ENCODE measurements around the gene OBI1.

The OBI1 gene

DNA sequence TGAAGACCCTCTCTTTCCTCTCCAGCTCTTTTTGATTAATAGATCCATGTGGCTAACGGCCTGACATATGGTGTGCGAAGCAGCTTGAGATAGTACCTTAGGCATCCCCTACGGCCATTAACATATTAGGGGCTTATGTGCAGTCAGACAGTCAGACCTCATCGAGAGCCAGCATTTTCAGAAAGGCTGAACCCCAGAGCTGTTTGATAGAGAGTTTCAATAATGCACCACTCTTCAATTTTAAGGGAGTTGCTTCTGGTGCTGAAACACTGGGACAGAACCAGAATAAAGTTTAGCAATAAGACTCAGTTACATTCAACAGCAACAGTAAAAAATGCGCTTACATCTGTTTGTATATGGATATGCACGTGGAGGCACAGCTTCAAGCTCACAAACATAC is 66.4 kb downstream of the OBI1 start:
- DNase-seq (ENCODE audit: low read depth) = no peak
- H3K4me3 ChIP-seq (ENCODE audit: control insufficient read depth, low read depth, low read length) = no peak overlapping the region
- TF ChIP-seq, protein P1, sequence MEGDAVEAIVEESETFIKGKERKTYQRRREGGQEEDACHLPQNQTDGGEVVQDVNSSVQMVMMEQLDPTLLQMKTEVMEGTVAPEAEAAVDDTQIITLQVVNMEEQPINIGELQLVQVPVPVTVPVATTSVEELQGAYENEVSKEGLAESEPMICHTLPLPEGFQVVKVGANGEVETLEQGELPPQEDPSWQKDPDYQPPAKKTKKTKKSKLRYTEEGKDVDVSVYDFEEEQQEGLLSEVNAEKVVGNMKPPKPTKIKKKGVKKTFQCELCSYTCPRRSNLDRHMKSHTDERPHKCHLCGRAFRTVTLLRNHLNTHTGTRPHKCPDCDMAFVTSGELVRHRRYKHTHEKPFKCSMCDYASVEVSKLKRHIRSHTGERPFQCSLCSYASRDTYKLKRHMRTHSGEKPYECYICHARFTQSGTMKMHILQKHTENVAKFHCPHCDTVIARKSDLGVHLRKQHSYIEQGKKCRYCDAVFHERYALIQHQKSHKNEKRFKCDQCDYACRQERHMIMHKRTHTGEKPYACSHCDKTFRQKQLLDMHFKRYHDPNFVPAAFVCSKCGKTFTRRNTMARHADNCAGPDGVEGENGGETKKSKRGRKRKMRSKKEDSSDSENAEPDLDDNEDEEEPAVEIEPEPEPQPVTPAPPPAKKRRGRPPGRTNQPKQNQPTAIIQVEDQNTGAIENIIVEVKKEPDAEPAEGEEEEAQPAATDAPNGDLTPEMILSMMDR (conservative IDR thresholded peaks at IDR 0.05; ENCODE audit: control insufficient read depth, insufficient read depth, low read depth, low read length) = no peak

DNA sequence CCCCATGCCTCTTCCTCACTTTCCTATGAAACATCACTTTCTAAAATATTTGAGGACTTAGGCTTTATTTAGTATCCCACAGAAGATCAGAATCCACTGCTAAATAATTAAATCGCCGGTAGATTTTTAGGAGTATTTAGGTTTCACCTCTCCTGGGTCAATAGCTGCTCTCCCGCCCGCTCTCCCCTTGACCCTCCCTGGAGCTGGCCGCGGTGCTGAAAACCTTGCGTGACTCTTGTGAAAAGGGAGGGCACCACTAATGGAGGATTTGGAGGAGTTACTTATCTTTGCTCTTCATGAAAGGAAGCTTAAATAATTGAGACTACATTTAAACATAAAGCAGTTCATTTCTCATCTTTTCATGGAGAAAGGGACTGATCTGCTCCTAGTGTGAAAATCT is 69.7 kb downstream of the OBI1 start:
- TF ChIP-seq, protein P1 (conservative IDR thresholded peaks at IDR 0.05; ENCODE audit: control insufficient read depth, insufficient read depth, low read depth, low read length) = no peak
- H3K4me3 ChIP-seq (ENCODE audit: control insufficient read depth, low read depth, low read length) = no peak overlapping the region
- DNase-seq (ENCODE audit: low read depth) = peak; percentile 28

DNA sequence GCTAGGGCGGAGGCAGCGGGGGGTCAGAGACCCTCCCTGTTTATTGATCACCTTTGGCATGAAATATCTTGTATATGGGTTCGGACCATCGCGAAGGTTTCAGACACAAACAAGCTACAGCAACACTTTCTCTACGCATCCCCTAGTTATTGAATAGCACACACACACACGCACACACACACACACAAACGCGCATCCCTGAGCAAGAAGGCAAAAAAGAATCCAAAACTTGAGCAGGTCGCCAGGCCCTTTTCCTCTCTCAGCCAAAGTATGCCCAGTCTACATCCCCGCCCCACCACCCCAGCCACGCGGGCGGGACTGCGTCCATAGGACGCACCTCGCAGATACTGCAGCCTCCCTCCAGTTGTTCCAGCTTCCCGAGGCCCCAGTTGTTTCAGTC is 71.6 kb downstream of the OBI1 start:
- DNase-seq (ENCODE audit: low read depth) = no peak
- TF ChIP-seq, protein P1 (conservative IDR thresholded peaks at IDR 0.05; ENCODE audit: control insufficient read depth, insufficient read depth, low read depth, low read length) = no peak
- H3K4me3 ChIP-seq (ENCODE audit: control insufficient read depth, low read depth, low read length) = no peak overlapping the region

DNA sequence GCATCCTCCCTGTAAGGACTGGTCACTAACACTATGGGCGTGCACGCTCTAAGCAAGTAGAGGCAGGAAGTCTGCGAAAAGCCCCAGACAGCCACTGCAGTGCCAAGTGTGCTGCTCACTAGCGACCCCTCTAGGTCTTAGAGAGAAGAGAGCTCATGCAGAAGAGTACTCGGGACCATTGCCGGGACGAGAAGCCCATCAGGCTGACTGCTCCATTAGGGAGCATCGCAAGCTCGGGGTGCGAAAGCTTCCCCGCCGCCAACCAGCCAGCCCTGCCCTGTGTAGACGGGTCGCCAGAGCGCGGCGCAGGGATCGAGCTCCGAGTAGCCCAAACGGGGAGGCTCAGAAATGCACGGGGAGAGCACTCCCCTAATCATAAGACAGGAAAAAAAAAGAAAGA is 72.2 kb downstream of the OBI1 start:
- H3K4me3 ChIP-seq (ENCODE audit: control insufficient read depth, low read depth, low read length) = no peak overlapping the region

DNA sequence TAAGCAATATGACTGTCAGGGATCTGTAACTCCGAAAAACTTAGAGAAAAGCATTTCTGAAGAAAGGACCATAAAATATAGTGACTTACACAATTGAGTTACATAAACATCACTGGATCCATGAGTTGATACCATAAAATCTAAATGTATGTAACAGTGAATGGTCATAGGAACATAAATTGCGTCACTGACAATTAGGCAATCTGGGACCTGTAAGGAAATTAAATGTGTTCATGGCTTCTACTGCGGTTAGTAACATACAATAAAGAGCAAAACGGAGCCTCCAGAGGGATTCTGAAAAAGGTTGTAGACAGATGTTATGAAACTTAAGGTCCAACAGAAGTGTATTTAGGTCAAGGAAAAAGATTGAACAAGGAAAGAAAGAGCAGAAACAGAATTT is 82.7 kb downstream of the OBI1 start:
- no peak overlapping the region for H3K4me3 ChIP-seq (ENCODE audit: control insufficient read depth, low read depth, low read length)
- TF ChIP-seq, protein P1 (conservative IDR thresholded peaks at IDR 0.05; ENCODE audit: control insufficient read depth, insufficient read depth, low read depth, low read length) = no peak
- DNase-seq (ENCODE audit: low read depth) = no peak

More for the DNA sequence above, 72.2 kb downstream of the OBI1 start:
- TF ChIP-seq, protein P1 (conservative IDR thresholded peaks at IDR 0.05; ENCODE audit: control insufficient read depth, insufficient read depth, low read depth, low read length) = peak; percentile 22
- no peak for DNase-seq (ENCODE audit: low read depth)

DNA sequence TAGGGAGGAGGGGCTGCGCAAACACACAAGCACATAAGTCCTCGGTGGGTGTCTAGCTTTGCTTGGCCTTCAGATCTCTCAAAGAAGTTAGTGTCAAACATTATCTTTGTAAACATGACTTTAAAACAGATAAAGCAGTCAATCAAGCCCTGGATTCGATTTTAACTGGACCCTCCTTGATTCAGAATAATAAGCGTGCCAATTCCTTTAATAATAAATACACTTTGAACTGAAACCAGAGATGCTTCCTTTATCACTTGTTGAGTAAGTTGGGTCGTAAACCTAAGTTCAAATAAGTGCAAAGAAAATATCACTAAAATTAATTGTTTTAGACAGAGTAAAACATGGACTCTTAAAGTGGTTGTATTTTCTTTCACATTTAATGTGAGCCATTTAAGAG is 86.5 kb downstream of the OBI1 start:
- H3K4me3 ChIP-seq (ENCODE audit: control insufficient read depth, low read depth, low read length) = no peak overlapping the region

More for the DNA sequence above, 86.5 kb downstream of the OBI1 start:
- no peak for DNase-seq (ENCODE audit: low read depth)
- TF ChIP-seq, protein P1 (conservative IDR thresholded peaks at IDR 0.05; ENCODE audit: control insufficient read depth, insufficient read depth, low read depth, low read length) = no peak
